GM12864 (cell line): ENCODE data around the gene RAB1B.

Experiments
- DNase-seq: peaks from one replicate; pipeline ENCODE4 v3.0.0-alpha.2; 2011; ENCODE audit warnings: low read depth
- H3K4me3 ChIP-seq: 2 replicates; pipeline ENCODE4 v1.5.1; 2011; ENCODE audit warnings: mild to moderate bottlenecking, low read depth, low read length, control low read depth
- TF ChIP-seq, protein P1 (sequence below): IDR thresholded peaks from 2 replicates; pipeline ENCODE4 v1.5.1; 2011; ENCODE audit warnings: low read depth, mild to moderate bottlenecking, moderate library complexity, low read length, control low read depth, inconsistent platforms; ENCODE audit errors: missing control alignments

Gene RAB1B

DNA sequence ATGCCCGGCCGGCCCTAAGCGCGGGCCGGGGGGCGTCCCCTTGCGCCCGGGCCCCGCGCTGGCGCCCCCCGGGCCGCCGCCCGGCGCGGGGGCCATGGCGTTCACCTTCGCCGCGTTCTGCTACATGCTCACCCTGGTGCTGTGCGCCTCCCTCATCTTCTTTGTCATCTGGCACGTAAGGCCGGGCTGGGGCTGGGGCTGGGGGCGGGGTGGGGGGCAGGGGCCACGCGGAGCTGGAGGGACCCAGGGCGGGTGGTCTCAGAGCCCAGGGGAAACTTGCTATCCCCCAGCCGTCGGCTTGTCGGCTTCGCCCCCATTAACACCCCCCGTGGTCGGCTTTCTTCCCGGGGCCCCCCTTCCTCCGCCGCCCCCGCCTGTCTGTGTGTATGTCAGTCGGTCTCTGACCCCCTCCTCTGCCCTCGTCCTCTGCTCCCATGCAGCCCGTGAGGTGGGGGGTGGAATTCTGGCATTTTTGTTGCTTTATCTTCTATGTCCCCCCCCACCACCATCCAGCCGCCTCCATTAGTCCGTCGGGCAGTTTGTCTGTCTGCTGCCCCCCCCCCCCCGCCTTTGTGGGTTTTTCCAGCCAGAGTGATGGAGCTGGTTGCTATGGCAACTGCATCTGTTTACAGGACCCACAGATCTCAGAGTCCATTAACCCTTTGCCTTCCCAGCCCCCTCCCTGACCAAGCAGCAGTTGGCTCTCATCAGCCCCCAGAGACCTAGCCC lies 10.1 kb downstream of the RAB1B start:
- no peak overlapping the region for H3K4me3 ChIP-seq
- TF ChIP-seq, protein P1, sequence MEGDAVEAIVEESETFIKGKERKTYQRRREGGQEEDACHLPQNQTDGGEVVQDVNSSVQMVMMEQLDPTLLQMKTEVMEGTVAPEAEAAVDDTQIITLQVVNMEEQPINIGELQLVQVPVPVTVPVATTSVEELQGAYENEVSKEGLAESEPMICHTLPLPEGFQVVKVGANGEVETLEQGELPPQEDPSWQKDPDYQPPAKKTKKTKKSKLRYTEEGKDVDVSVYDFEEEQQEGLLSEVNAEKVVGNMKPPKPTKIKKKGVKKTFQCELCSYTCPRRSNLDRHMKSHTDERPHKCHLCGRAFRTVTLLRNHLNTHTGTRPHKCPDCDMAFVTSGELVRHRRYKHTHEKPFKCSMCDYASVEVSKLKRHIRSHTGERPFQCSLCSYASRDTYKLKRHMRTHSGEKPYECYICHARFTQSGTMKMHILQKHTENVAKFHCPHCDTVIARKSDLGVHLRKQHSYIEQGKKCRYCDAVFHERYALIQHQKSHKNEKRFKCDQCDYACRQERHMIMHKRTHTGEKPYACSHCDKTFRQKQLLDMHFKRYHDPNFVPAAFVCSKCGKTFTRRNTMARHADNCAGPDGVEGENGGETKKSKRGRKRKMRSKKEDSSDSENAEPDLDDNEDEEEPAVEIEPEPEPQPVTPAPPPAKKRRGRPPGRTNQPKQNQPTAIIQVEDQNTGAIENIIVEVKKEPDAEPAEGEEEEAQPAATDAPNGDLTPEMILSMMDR = no peak
- DNase-seq = no peak

DNA sequence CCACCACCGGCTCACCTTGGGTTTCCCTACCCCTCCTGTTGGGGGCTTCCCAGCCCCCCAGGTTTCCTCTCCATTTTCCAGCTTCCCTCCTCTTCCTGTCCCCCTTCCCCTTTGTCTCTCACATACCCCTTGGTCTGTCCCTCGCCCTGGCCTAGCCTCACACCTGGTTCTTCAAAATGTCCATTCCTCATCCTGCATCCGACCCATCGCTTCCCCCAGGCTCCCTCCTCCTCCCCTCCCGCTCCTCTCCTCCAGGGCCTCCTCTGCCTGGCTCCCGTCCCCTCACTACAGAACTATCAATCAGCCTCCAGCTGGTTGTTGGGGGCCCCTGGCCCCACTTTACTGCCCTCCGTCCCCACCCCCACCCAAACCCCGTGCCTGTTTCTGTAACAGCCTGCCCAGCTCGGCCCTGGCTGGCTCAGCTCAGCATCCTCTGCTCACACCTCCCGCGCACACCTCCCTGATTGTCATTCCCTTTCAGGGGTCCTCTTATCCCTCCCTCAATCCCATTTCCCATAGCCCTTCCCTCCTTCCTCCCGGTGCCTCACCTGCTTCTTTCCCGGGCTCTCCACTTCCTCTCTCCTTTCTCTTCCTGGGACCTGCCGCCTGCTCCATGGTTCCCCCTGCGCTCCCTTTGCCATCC lies 10.8 kb downstream of the RAB1B start:
- no peak overlapping the region for H3K4me3 ChIP-seq
- TF ChIP-seq, protein P1 = no peak
- DNase-seq = no peak

DNA sequence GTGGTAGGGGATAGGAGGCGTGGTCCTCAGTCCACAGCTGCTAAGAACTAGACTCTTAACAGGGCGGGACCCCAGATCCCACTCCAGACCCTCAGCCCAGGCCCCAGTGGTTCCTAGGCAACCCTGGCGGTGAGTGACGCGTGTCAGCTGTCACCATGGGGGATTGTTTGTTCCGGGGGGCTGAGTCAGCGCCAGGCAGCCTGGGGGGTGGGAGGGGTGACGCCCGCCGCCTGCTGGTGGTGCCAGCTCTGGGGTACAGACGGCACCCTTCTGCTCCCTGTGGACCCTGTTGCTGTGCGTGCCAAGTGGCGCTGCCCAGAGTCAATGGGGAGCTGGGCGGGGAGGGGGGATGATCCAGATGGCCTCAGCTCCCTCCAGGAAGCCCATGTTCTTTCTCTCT lies 12.0 kb downstream of the RAB1B start:
- no peak overlapping the region for H3K4me3 ChIP-seq
- no peak for DNase-seq
- TF ChIP-seq, protein P1 = no peak

DNA sequence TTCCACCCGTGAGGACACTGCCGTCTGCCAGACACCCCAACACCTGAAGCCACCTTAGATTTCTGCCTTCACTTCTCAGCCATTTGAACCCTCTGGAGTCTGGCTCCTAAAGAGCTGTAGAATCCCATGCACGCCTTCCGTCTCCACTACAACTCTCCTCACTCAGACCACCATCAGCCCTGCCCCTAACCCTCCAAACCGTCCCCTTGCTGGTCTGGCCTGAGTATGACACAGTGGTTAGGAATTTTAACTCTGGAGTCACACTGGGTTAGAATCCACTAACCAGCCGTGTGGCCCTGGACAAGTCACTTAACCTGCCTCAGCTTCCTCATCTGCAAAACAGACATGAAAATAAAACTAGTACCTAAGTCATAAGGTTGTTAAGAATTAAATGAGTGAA lies 12.6 kb downstream of the RAB1B start:
- DNase-seq = no peak
- TF ChIP-seq, protein P1 = no peak

DNA sequence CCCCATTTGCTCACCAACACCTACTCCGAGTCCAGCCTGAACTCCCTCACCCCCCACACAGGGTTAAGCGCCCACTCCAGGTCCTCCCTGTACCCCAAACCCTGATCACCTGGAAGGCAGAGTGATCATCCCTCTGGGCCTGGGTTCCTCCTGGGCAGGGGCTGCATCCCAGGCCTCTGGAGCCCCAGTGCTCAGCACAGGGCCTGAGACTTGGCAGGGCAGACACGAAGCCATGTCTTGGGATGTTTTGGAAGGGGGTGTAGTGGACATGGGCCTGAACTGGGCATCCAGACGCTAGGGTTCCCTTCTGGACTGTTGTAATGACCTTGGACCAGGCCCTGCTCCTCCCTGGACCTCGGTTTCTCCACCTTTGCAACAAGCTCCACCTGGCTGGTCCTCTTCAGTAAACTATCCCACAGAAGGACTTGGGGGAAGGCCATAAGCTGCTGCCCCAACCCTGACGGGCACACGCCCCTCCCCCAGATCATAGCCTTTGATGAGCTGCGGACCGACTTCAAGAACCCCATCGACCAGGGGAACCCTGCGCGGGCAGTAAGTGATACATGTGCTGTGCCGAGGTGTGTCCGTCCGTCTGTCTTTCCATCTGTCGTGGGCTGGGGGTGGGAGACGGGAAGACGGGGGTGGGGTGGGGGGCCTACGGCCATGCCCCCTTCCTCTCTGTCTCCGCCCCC lies 13.5 kb downstream of the RAB1B start:
- DNase-seq = no peak
- no peak overlapping the region for H3K4me3 ChIP-seq
- TF ChIP-seq, protein P1 = no peak

More for the DNA sequence above, 12.6 kb downstream of the RAB1B start:
- H3K4me3 ChIP-seq = no peak overlapping the region

DNA sequence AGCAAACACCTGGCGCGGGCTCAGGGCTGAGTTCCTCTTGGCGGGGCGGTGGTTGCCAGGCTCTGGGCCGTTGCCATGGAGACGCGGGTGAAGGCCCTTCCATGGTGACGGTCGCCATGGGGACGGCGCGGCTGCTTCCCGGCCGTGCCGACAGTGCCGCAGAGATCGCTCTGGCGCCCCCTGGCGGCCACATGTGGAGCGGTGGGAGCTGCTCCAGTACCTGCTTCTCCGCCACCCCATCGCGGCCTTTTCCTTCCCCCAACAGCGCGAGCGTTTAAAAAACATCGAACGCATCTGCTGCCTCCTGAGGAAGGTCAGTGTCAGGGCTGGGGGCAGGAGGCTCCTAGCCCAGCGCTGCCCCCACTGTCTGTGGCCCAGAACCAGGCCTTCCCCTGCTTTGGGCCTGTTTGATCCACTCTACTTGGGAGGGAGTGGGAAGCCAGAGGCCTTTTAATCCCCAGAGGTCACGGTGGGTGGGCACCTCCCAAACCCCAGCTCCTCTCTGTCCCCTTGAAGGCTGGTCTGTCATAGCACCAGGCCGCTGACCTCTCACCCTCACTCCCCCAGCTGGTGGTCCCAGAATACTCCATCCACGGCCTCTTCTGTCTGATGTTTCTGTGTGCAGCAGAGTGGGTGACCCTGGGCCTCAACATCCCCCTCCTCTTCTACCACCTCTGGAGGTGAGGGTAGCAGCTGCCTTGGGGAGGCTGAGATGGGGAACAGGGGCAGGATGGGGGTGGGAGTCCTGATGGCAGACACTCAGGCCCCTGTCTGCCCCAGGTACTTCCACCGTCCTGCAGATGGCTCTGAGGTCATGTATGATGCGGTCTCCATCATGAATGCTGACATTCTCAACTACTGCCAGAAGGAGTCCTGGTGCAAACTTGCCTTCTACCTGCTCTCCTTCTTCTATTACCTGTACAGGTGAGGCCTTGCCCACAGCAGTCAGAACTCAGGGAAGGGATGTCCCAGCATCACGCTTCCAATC lies 14.3 kb downstream of the RAB1B start:
- peak; percentile 93 for DNase-seq
- no peak overlapping the region for H3K4me3 ChIP-seq
- TF ChIP-seq, protein P1 = peak; percentile 97
